ENCODE results near the gene ADGRG3.

ADGRG3 gene

DNA sequence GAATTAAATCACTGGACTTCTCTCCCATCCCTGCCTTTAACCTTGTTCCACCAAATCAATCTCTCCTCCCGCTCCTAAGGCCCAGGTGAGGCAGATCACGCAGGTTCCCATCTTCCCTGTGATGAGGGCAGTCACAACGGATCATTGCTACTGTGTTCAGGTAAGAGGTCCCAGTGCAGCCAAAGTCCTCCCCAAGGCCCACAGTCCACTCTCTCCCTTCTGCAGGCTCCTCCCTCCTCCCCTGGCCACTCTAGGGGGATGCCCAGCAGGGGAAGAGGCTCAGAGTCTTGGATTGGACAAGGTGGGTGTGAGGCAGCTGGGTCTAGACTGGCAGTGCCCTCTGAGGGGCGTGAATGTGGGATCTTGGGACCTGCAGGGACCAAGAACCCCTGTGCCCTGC lies 2.6 kb upstream of the ADGRG3 start:
- no peak overlapping the region for H3K4me3 ChIP-seq (ENCODE audit: low read depth, low read length)
- TF ChIP-seq, protein P1, sequence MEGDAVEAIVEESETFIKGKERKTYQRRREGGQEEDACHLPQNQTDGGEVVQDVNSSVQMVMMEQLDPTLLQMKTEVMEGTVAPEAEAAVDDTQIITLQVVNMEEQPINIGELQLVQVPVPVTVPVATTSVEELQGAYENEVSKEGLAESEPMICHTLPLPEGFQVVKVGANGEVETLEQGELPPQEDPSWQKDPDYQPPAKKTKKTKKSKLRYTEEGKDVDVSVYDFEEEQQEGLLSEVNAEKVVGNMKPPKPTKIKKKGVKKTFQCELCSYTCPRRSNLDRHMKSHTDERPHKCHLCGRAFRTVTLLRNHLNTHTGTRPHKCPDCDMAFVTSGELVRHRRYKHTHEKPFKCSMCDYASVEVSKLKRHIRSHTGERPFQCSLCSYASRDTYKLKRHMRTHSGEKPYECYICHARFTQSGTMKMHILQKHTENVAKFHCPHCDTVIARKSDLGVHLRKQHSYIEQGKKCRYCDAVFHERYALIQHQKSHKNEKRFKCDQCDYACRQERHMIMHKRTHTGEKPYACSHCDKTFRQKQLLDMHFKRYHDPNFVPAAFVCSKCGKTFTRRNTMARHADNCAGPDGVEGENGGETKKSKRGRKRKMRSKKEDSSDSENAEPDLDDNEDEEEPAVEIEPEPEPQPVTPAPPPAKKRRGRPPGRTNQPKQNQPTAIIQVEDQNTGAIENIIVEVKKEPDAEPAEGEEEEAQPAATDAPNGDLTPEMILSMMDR (conservative IDR thresholded peaks at IDR 0.05; ENCODE audit: low read depth, low read length): no peak
- DNase-seq (ENCODE audit: low read depth): no peak

DNA sequence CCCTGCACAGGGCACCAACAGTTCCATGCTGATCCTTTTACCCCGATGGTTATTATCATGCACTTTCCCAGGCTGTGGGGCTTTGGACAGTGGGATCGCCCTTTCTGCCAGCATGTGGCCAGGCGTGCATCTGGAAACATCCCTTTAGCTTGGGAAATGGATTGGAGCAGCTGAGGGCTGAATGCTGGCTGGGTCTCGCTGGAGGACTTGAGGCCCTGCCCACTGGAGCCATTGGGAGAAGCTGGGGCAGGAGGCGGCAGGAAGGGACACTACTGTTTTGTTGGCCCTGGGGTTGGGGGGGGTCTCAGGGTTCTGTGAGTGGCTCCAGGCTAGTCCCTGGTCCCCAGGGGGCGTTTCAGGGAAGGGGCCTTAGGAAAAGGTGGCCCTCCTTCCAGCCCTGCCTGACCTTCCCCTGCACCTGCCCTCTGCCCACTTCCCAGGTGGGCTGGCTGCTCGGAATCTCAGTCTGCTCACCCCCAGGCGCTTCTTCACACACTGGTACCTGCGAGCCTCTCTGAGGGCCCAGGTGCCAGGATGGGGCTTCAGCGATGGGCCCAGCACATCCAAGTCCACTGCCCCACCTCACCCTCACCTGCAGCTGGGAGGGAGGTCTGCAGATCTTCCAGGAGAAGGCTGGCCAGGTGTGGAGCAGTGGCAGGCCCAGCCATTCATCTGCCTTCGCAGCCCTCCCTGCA lies 1.6 kb upstream of the ADGRG3 start:
- no peak for DNase-seq (ENCODE audit: low read depth)
- no peak overlapping the region for H3K4me3 ChIP-seq (ENCODE audit: low read depth, low read length)

DNA sequence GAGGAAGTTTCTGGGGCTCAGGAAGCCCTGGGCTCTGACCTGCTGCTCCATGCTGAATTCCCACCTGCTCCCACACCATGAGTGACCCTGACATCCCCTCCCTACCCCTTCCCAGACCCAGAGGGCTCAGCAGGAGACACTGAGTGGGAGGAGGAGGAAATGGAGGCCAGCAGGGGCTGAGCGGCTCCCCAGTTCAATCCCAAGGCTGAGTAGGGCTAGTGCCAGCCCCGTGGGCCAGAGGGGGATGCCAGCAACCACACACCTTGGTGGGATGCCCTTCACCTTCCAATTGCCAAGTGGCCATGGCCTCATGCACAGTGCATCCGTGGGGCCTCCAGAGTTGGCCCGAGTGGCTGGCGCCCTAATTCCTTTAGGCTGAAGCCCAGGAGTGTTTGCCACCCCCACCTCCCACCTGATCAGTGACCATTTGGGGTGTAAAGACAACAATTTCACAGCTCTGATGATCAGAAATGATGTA lies 1.0 kb upstream of the ADGRG3 start:
- TF ChIP-seq, protein P1 (conservative IDR thresholded peaks at IDR 0.05; ENCODE audit: low read depth, low read length): no peak
- H3K4me3 ChIP-seq (ENCODE audit: low read depth, low read length): no peak overlapping the region
- no peak for DNase-seq (ENCODE audit: low read depth)

More for the DNA sequence above, 1.6 kb upstream of the ADGRG3 start:
- TF ChIP-seq, protein P1 (conservative IDR thresholded peaks at IDR 0.05; ENCODE audit: low read depth, low read length): no peak

DNA sequence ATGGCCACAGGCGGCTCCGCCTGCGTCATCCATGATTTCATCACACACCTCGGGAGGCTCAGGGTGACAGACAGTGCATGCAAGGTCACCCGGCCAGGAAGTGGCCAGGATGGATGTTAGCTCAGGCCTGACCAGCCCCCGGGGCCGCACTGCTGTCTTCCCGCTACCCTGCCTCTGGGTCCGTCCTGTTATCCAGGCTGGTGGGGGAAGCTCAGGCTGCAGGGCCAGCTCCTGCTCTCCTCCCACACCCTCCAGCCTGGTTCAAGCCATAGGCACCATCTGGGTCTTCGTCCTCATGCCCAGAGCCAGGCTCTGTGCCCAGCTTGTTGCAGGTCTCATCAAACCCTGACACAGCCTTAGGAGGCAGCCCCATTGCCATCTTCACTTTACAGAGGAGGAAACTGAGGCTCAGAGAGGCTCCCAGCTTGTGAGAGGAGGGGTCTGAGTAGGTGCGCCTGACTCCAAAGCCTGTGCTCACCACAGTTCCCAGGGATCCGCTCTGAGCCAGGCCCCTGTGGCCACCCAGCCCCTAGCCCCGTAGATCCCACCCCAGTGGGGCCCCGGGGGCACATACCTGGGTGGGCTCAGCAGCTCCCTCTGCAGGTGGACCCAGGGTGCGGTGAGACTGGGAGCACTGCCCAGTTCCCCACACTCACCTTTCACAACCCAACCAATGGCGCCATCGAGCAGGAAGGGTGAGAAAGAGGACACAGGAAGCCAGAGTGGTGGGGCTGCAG lies 412 bp upstream of the ADGRG3 start:
- peak; percentile 93 for DNase-seq (ENCODE audit: low read depth)
- TF ChIP-seq, protein P1 (conservative IDR thresholded peaks at IDR 0.05; ENCODE audit: low read depth, low read length): peak; percentile 49

DNA sequence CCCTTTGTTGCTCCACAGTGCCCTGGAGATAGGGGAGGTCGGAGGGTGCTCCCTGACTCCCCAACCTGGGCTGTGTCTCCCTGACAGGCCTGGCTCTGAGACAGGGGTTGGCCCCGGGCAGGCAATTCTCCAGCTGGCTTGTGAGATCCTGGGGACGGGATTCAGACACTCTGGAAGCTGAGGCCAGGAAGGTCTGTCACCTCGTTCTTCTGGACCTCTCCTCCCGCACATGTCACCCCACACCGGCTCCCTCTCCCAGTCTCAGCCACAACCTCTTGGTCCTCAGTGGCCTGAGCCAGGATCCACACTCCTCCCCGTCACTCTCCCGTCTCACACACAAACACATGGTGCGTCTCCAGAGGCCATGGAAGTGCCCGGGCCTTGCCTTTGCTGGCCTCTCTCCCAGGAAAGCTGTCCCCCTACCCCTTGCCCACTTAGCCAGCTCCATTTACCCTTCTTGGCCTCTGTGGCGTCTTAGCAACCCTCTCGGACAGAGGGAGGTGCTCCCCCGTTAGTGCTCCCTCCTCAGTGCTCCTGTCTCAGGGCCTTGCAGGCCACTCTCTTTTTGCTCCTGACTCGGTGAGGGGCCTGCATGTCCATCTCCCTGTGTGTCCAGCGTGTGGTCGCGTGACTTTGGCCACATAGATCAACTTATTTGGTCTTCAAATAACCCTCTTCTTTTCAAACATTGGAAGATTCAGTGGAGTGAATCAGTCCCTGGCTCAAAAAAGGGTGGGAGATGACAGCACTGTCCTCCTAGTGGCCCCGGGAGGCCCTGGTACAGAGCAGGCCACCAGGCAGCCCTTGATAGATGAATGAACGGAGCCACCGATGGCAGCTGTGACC lies 747 bp downstream of the ADGRG3 start:
- TF ChIP-seq, protein P1 (conservative IDR thresholded peaks at IDR 0.05; ENCODE audit: low read depth, low read length): no peak
- H3K4me3 ChIP-seq (ENCODE audit: low read depth, low read length): no peak overlapping the region

More for the DNA sequence above, 412 bp upstream of the ADGRG3 start:
- H3K4me3 ChIP-seq (ENCODE audit: low read depth, low read length): no peak overlapping the region

DNA sequence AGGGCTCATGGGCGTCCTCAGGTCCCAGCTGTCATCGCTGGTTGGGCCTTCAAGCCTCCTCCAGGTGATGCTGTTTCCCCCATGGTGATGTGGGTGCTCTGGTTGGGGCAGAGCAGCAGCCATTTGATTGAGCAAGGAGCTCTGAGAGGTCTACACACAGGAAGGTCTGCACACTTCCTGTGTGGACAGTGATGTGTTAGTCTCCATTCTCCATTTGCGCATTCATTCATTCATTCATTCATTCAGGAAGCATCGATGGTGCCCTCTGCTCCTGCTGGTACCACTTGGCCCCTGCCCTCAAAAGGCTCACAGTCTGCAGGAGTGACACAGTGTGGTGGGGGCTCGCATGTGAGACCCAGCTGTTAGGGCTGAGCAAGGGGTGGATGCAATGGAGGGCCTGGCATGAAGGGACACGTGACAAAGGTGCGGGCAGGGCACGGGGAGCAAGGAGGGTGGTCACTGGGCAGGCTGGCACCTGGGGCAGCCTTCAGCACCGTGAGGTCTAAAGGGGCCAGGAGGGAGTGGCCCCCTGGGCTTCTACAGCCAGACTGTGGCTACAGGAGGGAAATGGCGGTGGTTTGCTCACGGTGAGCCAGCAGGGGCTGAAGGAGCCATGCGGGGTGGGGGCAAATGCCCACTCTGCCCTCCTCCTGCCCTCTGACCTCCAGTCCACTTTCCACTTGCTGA lies 1.5 kb downstream of the ADGRG3 start:
- H3K4me3 ChIP-seq (ENCODE audit: low read depth, low read length): no peak overlapping the region
- DNase-seq (ENCODE audit: low read depth): no peak
- TF ChIP-seq, protein P1 (conservative IDR thresholded peaks at IDR 0.05; ENCODE audit: low read depth, low read length): no peak

More for the DNA sequence above, 747 bp downstream of the ADGRG3 start:
- no peak for DNase-seq (ENCODE audit: low read depth)
